Activated T-cell treated with anti-CD3 and anti-CD28 coated beads, Interleukin-2, amount 50 U/mL, for 4 hours (primary cell): ENCODE measurements around the gene VWA5A. TPM values are rescaled to one million over a fixed set of nuclear protein-coding genes. Genes with fewer than 3 reads are reported as not detected.

Experiments
- ATAC-seq, 2 donors: fragments of 200-7000 bp; cut with Tn5 transposase; one replicate each; pipeline ENCODE4 v1.10.0; 2021
- DNase-seq: peaks from one replicate; pipeline ENCODE4 v3.0.0-alpha.2; 2020
- H3K27me3 Mint-ChIP-seq: one replicate; pipeline ENCODE4 v1.8.0; 2021; ENCODE audit warnings: low read depth, mixed read lengths
- H3K36me3 Mint-ChIP-seq: one replicate; pipeline ENCODE4 v1.8.0; 2022; ENCODE audit warnings: mixed read lengths; ENCODE audit not compliant: insufficient read depth
- H3K4me1 Mint-ChIP-seq: one replicate; pipeline ENCODE4 v1.8.0; 2021; ENCODE audit warnings: low read depth, mixed read lengths
- H3K4me3 Mint-ChIP-seq: one replicate; pipeline ENCODE4 v1.8.0; 2021; ENCODE audit warnings: mild to moderate bottlenecking, moderate library complexity, mixed read lengths
- H3K9me3 Mint-ChIP-seq: one replicate; pipeline ENCODE4 v1.8.0; 2021; ENCODE audit warnings: mixed read lengths
- total RNA-seq, 3 donors: library from RNA; stranded (reverse); gene quantifications; one replicate each; pipeline ENCODE4 v1.2.1, GENCODE V29; 2021

Gene VWA5A, protein sequence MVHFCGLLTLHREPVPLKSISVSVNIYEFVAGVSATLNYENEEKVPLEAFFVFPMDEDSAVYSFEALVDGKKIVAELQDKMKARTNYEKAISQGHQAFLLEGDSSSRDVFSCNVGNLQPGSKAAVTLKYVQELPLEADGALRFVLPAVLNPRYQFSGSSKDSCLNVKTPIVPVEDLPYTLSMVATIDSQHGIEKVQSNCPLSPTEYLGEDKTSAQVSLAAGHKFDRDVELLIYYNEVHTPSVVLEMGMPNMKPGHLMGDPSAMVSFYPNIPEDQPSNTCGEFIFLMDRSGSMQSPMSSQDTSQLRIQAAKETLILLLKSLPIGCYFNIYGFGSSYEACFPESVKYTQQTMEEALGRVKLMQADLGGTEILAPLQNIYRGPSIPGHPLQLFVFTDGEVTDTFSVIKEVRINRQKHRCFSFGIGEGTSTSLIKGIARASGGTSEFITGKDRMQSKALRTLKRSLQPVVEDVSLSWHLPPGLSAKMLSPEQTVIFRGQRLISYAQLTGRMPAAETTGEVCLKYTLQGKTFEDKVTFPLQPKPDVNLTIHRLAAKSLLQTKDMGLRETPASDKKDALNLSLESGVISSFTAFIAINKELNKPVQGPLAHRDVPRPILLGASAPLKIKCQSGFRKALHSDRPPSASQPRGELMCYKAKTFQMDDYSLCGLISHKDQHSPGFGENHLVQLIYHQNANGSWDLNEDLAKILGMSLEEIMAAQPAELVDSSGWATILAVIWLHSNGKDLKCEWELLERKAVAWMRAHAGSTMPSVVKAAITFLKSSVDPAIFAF
- 1 to 10 TPM; 1.5 to 1.8 (median 1.7) TPM for total RNA-seq

DNA sequence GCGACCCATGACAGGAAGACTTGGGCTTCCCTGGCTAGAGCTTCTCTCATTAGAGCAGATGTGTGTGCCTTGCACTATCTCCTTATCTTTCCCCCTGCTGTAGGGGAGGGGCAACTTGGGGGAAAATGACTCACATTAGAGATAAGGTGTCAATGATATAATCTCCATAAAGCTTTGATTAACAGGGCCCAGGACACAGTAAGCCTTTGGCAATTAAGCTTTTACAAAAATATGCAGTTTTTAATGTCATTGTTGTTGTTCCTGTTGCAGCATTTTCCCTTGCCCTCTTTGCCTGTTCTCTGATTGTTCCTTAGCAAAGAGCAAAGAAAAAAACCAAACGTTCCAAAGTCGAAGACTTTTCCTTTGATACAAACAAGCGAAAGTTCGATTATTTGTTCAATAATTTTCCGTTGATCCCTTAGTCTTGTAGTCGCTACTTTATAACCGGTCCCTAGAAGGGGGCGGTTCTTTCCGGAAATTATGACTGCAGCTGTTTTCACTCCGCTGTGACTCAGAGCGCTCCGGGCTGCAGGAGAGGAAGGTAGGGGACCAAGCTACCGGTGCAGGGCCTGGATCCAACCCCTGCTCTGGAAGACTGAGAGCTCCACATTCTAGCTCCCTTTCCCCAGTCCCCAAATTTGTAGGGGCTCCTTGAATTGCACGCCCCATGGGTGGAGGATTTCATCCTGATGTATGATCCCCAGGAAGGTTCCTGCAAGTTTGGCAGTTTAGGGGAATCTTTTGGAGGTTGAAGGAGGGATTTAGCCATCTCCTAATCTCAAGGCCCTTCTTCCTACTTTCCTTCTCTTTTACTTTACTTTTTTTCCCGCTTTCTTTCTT, at the start of gene VWA5A:
Gene VWA5A (plus strand): TSS at position 509 of the 840 bp plus-strand sequence. CDS start 2,062 bp downstream, outside the sequence.
- Mint-ChIP-seq H3K9me3 (no peaks in the 10 kb centered on the region), H3K27me3 (no peaks in the 10 kb centered on the region), H3K4me1 (peaks cover 18% of the 10 kb centered on the region), H3K36me3 (peaks cover 24% of the 10 kb centered on the region), H3K4me3 (peak within 1 kb of the TSS; percentile 84)
- DNase-seq, result peak; percentile 67
- peak; percentile 100 for ATAC-seq

GRCh38 chr11:124068601-124069110, 46.6 kb upstream of the VWA5A start:
- H3K4me3 Mint-ChIP-seq, result no peak overlapping the region
- peaks cover 12% of the 10 kb centered on the region for H3K4me1 Mint-ChIP-seq
- DNase-seq, result no peak
- H3K27me3 Mint-ChIP-seq, result peaks cover 39% of the 10 kb centered on the region
- ATAC-seq, result no peak
- no peaks in the 10 kb centered on the region for H3K36me3 Mint-ChIP-seq
- no peaks in the 10 kb centered on the region for H3K9me3 Mint-ChIP-seq

GRCh38 chr11:124069429-124070401, 45.5 kb upstream of the VWA5A start:
- Mint-ChIP-seq H3K4me3 (no peak overlapping the region), H3K9me3 (no peaks in the 10 kb centered on the region), H3K4me1 (peaks cover 12% of the 10 kb centered on the region), H3K36me3 (no peaks in the 10 kb centered on the region), H3K27me3 (peaks cover 37% of the 10 kb centered on the region)
- ATAC-seq (peak; percentile 72 to 89), DNase-seq (peak; percentile 10)

- Mint-ChIP-seq H3K27me3 (peaks cover 38% of the 10 kb centered on the region), H3K9me3 (no peaks in the 10 kb centered on the region), H3K4me1 (peaks cover 12% of the 10 kb centered on the region), H3K4me3 (peak overlapping the region; percentile 17), H3K36me3 (no peaks in the 10 kb centered on the region)
- DNase-seq (peak; percentile 48), ATAC-seq (no peak)
Measured at GRCh38 chr11:124070915-124071622, 44.2 kb upstream of the VWA5A start.

DNA sequence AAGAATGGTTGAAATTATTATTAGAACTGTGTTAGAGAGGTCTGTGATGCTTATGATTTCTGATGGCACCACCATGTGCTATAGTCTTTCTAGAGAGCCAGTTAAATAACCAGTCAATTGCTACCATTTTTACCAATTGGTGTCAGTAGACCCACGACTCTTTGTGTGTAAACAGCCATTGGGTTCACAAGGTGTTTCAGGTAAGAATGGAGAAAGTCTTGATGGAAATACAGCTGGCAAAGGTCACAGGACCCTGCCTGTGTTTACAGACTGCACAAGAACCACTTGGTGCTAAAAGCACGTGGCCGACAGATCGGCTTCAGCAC, 43.7 kb upstream of the VWA5A start:
- no peak overlapping the region for H3K4me3 Mint-ChIP-seq
- no peak for DNase-seq
- H3K9me3 Mint-ChIP-seq, result no peaks in the 10 kb centered on the region
- peaks cover 38% of the 10 kb centered on the region for H3K27me3 Mint-ChIP-seq
- ATAC-seq, result no peak
- peaks cover 16% of the 10 kb centered on the region for H3K4me1 Mint-ChIP-seq
- H3K36me3 Mint-ChIP-seq, result no peaks in the 10 kb centered on the region

GRCh38 chr11:124072147-124072546, 43.1 kb upstream of the VWA5A start:
- ATAC-seq (no peak), DNase-seq (no peak)
- H3K36me3 Mint-ChIP-seq, result no peaks in the 10 kb centered on the region
- H3K9me3 Mint-ChIP-seq, result no peaks in the 10 kb centered on the region
- H3K27me3 Mint-ChIP-seq, result peaks cover 38% of the 10 kb centered on the region
- H3K4me1 Mint-ChIP-seq, result peaks cover 17% of the 10 kb centered on the region
- no peak overlapping the region for H3K4me3 Mint-ChIP-seq

DNA sequence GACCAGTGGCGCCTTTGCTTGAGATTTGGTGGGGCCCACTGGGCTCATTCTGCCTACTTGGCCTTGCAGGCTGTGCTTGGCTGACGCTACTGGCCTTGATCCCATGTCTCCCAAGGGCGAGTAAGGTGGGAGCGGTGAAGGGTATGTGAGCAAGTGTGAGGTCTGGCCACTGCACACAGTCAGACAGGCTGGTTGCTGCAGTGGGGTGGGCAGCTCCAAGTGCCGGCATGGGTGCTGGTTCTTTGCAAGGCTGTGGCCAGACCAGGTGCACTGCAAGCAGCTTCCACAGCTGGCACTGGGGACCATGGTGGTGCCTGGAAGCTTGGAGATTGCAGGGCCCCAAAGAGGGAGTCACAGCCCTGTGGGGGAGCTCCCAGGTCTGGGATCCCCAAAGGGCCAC, 40.7 kb upstream of the VWA5A start:
- Mint-ChIP-seq H3K36me3 (no peaks in the 10 kb centered on the region), H3K4me1 (peaks cover 10% of the 10 kb centered on the region), H3K9me3 (no peaks in the 10 kb centered on the region), H3K27me3 (peaks cover 28% of the 10 kb centered on the region), H3K4me3 (no peak overlapping the region)
- DNase-seq (no peak), ATAC-seq (no peak)

DNA sequence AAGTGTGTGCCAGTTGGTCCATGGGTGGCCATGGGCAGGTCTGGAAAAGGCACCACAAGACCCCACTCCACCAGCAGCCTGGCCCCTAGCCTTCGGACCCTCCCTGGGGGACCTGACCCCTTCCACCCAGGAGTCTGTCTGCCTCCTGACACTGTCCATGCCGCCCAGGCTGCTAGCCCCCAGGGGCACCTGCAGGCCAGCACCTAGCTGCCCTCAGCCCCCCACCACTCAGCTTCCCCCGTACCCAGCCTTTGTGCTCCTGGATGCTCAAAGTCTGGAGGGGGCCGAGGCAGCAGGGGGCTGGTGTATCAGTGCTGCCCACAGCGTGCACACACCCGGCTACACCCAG, 39.8 kb upstream of the VWA5A start:
- H3K4me3 Mint-ChIP-seq, result no peak overlapping the region
- ATAC-seq (peak in 1 of 2 donors; percentile 8), DNase-seq (no peak)
- no peaks in the 10 kb centered on the region for H3K9me3 Mint-ChIP-seq
- H3K27me3 Mint-ChIP-seq, result peaks cover 20% of the 10 kb centered on the region
- no peaks in the 10 kb centered on the region for H3K36me3 Mint-ChIP-seq
- peaks cover 9% of the 10 kb centered on the region for H3K4me1 Mint-ChIP-seq

- ATAC-seq, result peak; percentile 52 to 62
- Mint-ChIP-seq H3K4me1 (peaks cover 7% of the 10 kb centered on the region), H3K36me3 (no peaks in the 10 kb centered on the region), H3K4me3 (peak overlapping the region; percentile 52), H3K27me3 (peaks cover 18% of the 10 kb centered on the region), H3K9me3 (no peaks in the 10 kb centered on the region)
- DNase-seq, result no peak
Measured at GRCh38 chr11:124075841-124076651, 39.2 kb upstream of the VWA5A start.

DNA sequence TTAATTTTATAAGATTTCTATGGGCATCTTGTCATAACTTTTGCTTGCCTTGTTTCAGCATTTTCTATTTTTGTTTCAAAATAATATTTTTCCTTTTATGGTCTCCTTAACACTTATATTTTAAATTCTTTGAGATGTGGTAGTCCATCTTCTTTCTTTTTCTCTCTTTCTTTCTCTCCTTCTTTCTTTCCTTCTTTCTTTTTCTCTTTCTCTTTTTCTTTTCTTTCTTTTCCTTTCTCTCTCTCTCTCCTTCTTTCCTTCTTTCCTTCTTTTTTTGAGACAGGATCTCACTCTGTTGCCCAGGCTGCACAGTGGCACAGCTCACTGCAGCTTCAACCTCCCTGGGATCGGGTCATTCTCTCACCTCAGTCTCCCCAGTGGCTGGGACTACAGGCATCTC, 38.0 kb upstream of the VWA5A start:
- peaks cover 4% of the 10 kb centered on the region for H3K4me1 Mint-ChIP-seq
- DNase-seq (no peak), ATAC-seq (no peak)
- H3K36me3 Mint-ChIP-seq, result no peaks in the 10 kb centered on the region
- peaks cover 19% of the 10 kb centered on the region for H3K27me3 Mint-ChIP-seq
- H3K9me3 Mint-ChIP-seq, result no peaks in the 10 kb centered on the region
- H3K4me3 Mint-ChIP-seq, result peak overlapping the region; percentile 24

DNA sequence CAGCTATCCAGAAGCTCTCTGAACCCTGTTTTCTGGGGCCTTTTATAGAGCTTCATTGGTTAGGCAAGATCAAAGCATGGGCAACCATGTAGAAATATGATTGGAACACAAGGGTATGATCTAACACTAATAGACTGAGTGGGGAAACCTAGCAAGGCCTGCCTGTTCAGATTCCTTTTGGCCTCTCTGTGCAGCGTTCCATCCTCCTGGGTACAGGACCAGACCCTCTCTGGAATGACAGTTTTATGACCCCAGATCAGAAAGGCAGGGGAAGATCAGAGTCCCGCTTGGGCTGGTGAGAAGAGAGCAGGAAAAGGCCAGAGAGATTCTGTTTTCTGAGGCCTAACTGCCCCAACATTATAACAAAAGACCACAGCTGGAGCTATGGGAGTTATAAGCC, 36.7 kb upstream of the VWA5A start:
- Mint-ChIP-seq H3K36me3 (no peaks in the 10 kb centered on the region), H3K9me3 (no peaks in the 10 kb centered on the region), H3K4me3 (no peak overlapping the region), H3K4me1 (peaks cover 4% of the 10 kb centered on the region), H3K27me3 (peaks cover 20% of the 10 kb centered on the region)
- DNase-seq (no peak), ATAC-seq (no peak)

DNA sequence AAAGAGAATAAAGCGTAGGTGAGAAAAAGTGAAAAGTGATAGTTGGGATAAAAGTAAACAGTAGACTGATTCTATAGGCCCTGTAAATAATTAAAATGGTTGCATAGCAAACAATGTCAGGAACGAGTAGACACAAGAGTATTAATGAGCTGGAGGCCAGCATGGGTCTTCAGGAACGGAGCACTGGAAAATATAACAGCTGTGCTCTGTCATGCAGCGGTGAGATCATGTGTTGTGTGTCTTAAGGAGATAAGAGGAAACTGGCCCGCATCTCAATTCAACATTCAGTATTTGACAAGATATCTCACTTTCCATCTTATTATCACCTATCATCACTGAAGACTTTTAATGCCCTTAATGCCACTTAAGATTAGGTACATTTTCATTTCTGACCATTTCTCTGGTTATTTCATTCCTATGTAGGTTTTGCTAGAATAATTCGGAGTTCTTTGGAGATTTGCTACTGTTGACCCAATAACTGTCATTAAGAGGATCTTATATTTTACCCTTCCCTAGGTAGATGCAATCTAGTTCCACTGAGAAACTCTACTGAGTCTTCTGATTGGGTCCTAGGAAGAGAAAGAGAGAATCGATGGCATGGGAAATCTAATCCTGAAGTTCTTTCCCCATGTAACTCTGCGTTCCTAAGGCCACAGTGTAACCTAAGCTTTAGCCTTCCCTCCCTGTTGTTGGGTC, 35.5 kb upstream of the VWA5A start:
- ATAC-seq (no peak), DNase-seq (no peak)
- Mint-ChIP-seq H3K27me3 (peaks cover 20% of the 10 kb centered on the region), H3K9me3 (no peaks in the 10 kb centered on the region), H3K4me1 (peaks cover 4% of the 10 kb centered on the region), H3K36me3 (no peaks in the 10 kb centered on the region), H3K4me3 (no peak overlapping the region)
